Endodermal cell (in vitro differentiated cells): Measurements from ENCODE around the gene MEGF8. TPM values are rescaled to one million over a fixed set of nuclear protein-coding genes. Genes with fewer than 3 reads are reported as not detected.

Experiments
- DNase-seq: peaks from one replicate; pipeline ENCODE4 v3.0.0-alpha.2; 2017
- H3K27ac ChIP-seq: 2 replicates; pipeline ENCODE4 v1.5.1; 2013; ENCODE audit warnings: mild to moderate bottlenecking, low read depth, low read length, moderate library complexity
- H3K27me3 ChIP-seq: 2 replicates; pipeline ENCODE4 v1.6.1; 2013; ENCODE audit warnings: mild to moderate bottlenecking, low read length, moderate library complexity; ENCODE audit not compliant: insufficient read depth, control insufficient read depth, poor library complexity, severe bottlenecking
- H3K36me3 ChIP-seq: 2 replicates; pipeline ENCODE4 v1.7.0; 2013; ENCODE audit warnings: mild to moderate bottlenecking, low read length, moderate library complexity; ENCODE audit not compliant: control insufficient read depth, insufficient read depth
- H3K4me1 ChIP-seq: one replicate; pipeline ENCODE4 v1.7.0; 2013; ENCODE audit warnings: low read length; ENCODE audit not compliant: control insufficient read depth, insufficient read depth
- H3K4me3 ChIP-seq: 2 replicates; pipeline ENCODE4 v1.5.1; 2013; ENCODE audit warnings: mild to moderate bottlenecking, low read length, moderate library complexity
- H3K9ac ChIP-seq: 2 replicates; pipeline ENCODE4 v1.6.1; 2013; ENCODE audit warnings: mild to moderate bottlenecking, low read length, moderate library complexity; ENCODE audit not compliant: poor library complexity, severe bottlenecking; ENCODE audit errors: extremely low read depth
- H3K9me3 ChIP-seq: 2 replicates; pipeline ENCODE4 v1.6.1; 2013; ENCODE audit warnings: mild to moderate bottlenecking, low read length, moderate library complexity; ENCODE audit not compliant: control insufficient read depth
- H3K27ac Mint-ChIP-seq: 2 replicates; pipeline ENCODE4 v1.8.0; 2020; ENCODE audit warnings: mixed read lengths
- H3K27me3 Mint-ChIP-seq: 2 replicates; pipeline ENCODE4 v1.8.0; 2021; ENCODE audit warnings: mild to moderate bottlenecking, mixed read lengths; ENCODE audit not compliant: insufficient read depth
- H3K36me3 Mint-ChIP-seq: 2 replicates; pipeline ENCODE4 v1.8.0; 2020; ENCODE audit warnings: low read depth, mixed read lengths
- H3K4me1 Mint-ChIP-seq: 2 replicates; pipeline ENCODE4 v1.8.0; 2020; ENCODE audit warnings: mixed read lengths
- H3K4me3 Mint-ChIP-seq: 2 replicates; pipeline ENCODE4 v1.8.0; 2020; ENCODE audit warnings: mild to moderate bottlenecking, moderate library complexity, mixed read lengths
- H3K9me3 Mint-ChIP-seq: 2 replicates; pipeline ENCODE4 v1.8.0; 2020; ENCODE audit warnings: mild to moderate bottlenecking, mixed read lengths
- WGBS, 2 experiments: methylation state at CpG; one replicate each; pipeline versions ENCODE4 v1.1.5 to v1.1.7; 2013; ENCODE audit warnings: missing lambda C conversion rate in 2 of 2, mixed read lengths in 1 of 2; ENCODE audit not compliant: insufficient coverage in 1 of 2, insufficient read length in 1 of 2; 5-methylcytosine and 5-hydroxymethylcytosine counted together
- microRNA-seq: library from miRNA; unstranded; fragments of <30 nt; microRNA quantifications from one replicate; pipeline ENCODE4 v1.2.0, GENCODE V29; 2020; ENCODE audit warnings: borderline microRNAs expressed
- total RNA-seq, 2 donors: library from RNA; stranded (reverse); fragmentation: NEBNext Ultra II Directional in 1 of 2; extraction: Animal tissue kit (Norgen Biotek cat#: 25700) in 1 of 2; gene quantifications; 2 replicates in 1 of 2; 3 replicates in 1 of 2; pipeline ENCODE4 v1.2.1, GENCODE V29; 2021
- TF ChIP-seq, protein P1 (sequence below): fragments of 200-600 bp; sonication (generic); conservative IDR thresholded peaks from 2 replicates; pipeline ENCODE4 v1.5.0; 2021; ENCODE audit warnings: antibody characterized with exemption, mild to moderate bottlenecking

The MEGF8 gene
- total RNA-seq, 2 donors from 2014 or later, result 48.0 to 51.4 TPM

DNA sequence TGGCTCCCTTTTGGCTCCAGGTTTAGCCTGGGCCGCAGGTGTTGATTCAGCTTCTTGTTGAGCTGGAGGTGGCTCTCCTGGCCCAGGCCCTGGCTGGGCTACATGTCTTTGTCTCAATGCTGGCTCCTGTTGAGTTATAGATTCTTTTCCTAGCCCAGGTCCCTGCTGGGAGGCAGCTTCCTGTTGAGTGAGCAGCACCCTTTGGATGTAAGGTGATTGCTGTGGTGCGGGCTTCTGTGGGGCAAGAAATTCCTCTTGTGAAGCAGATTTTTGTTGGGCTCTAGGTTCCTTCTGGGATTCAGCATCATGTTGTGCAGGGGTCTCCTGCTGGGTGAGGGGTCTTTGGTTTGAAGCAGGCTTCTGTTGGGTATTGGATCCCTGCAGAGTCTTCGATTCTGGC, 101.2 kb downstream of the MEGF8 start:
- Histone ChIP-seq H3K4me3 (no peak overlapping the region), H3K9me3 (no peaks in the 10 kb centered on the region), H3K4me1 (no peaks in the 10 kb centered on the region), H3K36me3 (no peaks in the 10 kb centered on the region), H3K27me3 (peaks cover 22% of the 10 kb centered on the region), H3K9ac (no peak overlapping the region), H3K27ac (no peak overlapping the region)
- Mint-ChIP-seq H3K4me3 (no peak overlapping the region), H3K9me3 (peaks cover 7% of the 10 kb centered on the region), H3K36me3 (no peaks in the 10 kb centered on the region), H3K27ac (no peak overlapping the region), H3K4me1 (peaks cover 10% of the 10 kb centered on the region), H3K27me3 (peaks cover 62% of the 10 kb centered on the region)
- DNase-seq, result no peak
- 91 to 100% methylated on average over 1 to 3 of the region's 3 CpGs for WGBS, 2 experiments
- TF ChIP-seq, protein P1, sequence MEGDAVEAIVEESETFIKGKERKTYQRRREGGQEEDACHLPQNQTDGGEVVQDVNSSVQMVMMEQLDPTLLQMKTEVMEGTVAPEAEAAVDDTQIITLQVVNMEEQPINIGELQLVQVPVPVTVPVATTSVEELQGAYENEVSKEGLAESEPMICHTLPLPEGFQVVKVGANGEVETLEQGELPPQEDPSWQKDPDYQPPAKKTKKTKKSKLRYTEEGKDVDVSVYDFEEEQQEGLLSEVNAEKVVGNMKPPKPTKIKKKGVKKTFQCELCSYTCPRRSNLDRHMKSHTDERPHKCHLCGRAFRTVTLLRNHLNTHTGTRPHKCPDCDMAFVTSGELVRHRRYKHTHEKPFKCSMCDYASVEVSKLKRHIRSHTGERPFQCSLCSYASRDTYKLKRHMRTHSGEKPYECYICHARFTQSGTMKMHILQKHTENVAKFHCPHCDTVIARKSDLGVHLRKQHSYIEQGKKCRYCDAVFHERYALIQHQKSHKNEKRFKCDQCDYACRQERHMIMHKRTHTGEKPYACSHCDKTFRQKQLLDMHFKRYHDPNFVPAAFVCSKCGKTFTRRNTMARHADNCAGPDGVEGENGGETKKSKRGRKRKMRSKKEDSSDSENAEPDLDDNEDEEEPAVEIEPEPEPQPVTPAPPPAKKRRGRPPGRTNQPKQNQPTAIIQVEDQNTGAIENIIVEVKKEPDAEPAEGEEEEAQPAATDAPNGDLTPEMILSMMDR, result no peak

DNA sequence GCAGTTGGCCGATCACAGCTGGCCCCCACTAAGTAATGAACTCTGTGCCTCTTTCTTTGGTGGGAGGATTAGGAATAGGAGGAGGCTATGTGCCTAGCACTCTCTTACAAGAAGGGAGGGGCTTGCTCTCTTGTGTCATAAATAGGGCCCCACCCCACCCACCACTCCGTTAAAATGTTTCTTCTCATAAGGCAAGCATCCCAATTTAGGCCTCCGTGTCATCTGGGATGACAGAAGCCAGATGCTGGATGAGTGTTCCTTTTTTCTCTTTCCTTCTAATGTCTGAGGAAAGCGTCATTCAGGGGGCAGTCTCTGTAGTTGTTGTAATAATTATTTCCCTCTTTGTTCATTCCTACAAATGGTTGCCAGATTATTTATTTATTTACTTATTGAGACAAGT, 101.9 kb downstream of the MEGF8 start, which contains the start of gene LIPE:
Gene LIPE, minus strand, starts transcription at position 76 of the 400 bp plus-strand sequence. CDS start 239 bp downstream, outside the sequence.
- Mint-ChIP-seq H3K27me3 (peaks cover 55% of the 10 kb centered on the region), H3K36me3 (no peaks in the 10 kb centered on the region), H3K4me3 (no peak within 1 kb of the TSS), H3K9me3 (peaks cover 7% of the 10 kb centered on the region), H3K4me1 (peaks cover 10% of the 10 kb centered on the region), H3K27ac (no peak within 1 kb of the TSS)
- H3K4me3 ChIP-seq, result no peak within 1 kb of the TSS
- WGBS, 2 experiments, result 91 to 96% methylated on average over 3 of the region's 4 CpGs
- TF ChIP-seq, protein P1, result no peak
- DNase-seq, result no peak
- no peak within 1 kb of the TSS for H3K27ac ChIP-seq
- no peaks in the 10 kb centered on the region for H3K4me1 ChIP-seq
- no peaks in the 10 kb centered on the region for H3K9me3 ChIP-seq
- H3K27me3 ChIP-seq, result peaks cover 16% of the 10 kb centered on the region
- H3K9ac ChIP-seq, result no peak within 1 kb of the TSS
- H3K36me3 ChIP-seq, result no peaks in the 10 kb centered on the region

Small RNA genes lying within 50 kb of the gene (microRNA-seq; reads per million reads assigned to microRNA genes)
- not detected for gene MIR8077

Other genes with a start within 250 kb of the MEGF8 start
- gene ZNF574, start 249.5 kb upstream of the MEGF8 start, total RNA-seq, result 10 to 100 TPM; 20.9 to 22.1 TPM
- gene POU2F2, start 193.2 kb upstream of the MEGF8 start, total RNA-seq, result 1 to 10 TPM; 1.8 to 2.6 TPM
- gene DEDD2, start 108.0 kb upstream of the MEGF8 start, total RNA-seq, result 10 to 100 TPM; 25.8 to 28.0 TPM
- gene ZNF526, start 105.3 kb upstream of the MEGF8 start, total RNA-seq, result 10 to 100 TPM; 15.7 to 16.0 TPM
- 10 to 100 TPM; 52.6 to 55.1 TPM for gene GSK3A, start 83.0 kb upstream of the MEGF8 start, total RNA-seq
- gene ERF, start 70.5 kb upstream of the MEGF8 start, total RNA-seq, result 100 to 1,000 TPM; 106 to 138 TPM
- 10 to 100 TPM; 48.6 to 57.6 TPM for gene CIC, start 56.4 kb upstream of the MEGF8 start, total RNA-seq
- 1 to 10 TPM; 1.4 to 2.7 TPM for gene PRR19, start 23.5 kb upstream of the MEGF8 start, total RNA-seq
- gene PAFAH1B3, start 23.0 kb upstream of the MEGF8 start, total RNA-seq, result 10 to 100 TPM; 63.0 to 70.2 TPM
- under 1 TPM; 0.38 to 0.42 TPM for gene TMEM145, start 12.3 kb upstream of the MEGF8 start, total RNA-seq
- 1 to 10 TPM; 5.0 to 6.6 TPM for gene CNFN, start 64.7 kb downstream of the MEGF8 start, total RNA-seq
- gene LIPE, start 101.8 kb downstream of the MEGF8 start, total RNA-seq, result 1 to 10 TPM; 5.9 to 8.1 TPM
- under 1 TPM in 1 of 2 donors, not detected in 1; 0.37 TPM for gene CXCL17, start 117.3 kb downstream of the MEGF8 start, total RNA-seq
- gene CEACAM1, start 202.8 kb downstream of the MEGF8 start, total RNA-seq, result 1 to 10 TPM; 1.0 to 1.5 TPM